Activated gamma-delta T cell treated with anti-CD3 and anti-CD28 coated beads, Interleukin-2, amount 50 U/mL, for 16 hours (primary cell): ENCODE measurements around the gene TASOR2.

Experiments used
- DNase-seq: peaks from one replicate; pipeline ENCODE4 v3.0.0-alpha.2; 2020; ENCODE audit warnings: low read depth

Gene TASOR2

DNA sequence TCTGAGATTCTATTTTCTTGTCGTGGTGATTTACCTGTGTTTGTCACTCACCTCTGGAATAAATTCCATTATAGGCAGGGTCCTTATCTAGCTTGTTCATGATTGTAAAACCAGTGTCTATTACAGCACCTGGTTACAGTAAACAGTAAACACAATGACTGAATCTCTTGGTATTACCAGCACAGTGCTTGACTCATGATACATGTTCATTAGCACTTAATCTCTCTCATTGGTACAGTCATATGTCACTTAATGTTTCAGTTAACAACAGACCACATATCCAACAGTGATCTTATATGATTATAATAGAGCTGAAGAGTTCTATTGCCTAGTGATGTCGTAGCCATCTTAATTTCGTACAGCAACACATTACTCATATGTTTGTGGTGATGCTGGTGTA is 1.6 kb upstream of the TASOR2 start:
- DNase-seq, result no peak

DNA sequence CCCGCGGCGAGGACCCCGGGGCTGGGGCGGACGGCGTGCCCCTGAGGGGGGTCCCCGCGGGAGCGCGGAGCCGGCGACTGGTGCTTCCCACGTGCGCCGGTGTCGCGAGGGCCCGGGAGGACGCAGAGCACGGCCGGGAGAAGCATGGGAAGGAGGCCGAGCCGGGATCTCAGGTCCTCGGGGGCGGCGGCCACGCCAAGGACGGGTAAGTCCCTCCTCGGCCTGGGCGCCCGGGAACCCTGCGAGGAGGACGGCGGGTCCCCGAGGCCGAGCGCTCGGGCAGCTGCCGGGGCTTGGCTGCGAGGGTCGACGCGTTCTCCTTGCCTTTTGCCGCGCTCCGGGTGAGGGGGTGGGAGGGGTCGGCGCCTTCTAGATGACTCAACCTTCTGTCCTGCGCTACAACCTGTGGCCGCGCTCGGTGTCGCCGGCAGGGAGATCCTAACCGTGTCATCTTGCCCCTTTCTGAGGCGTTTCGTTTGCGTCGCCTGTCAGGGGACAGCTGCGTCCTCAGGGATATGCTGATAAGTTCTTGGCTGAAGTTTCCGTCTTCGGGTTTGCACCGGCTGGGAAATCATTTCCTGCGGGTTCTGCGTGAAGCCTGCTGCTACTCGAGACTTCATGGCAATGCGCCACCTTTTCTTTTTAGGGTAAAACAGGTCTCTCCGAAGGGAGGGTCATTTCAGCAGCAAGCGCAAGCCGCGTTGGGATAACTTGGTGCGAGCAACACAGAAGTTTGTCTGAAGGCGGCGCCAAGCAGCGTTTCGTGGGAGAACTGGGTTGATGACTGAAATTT is 529 bp downstream of the TASOR2 start:
- DNase-seq, result peak; percentile 40

DNA sequence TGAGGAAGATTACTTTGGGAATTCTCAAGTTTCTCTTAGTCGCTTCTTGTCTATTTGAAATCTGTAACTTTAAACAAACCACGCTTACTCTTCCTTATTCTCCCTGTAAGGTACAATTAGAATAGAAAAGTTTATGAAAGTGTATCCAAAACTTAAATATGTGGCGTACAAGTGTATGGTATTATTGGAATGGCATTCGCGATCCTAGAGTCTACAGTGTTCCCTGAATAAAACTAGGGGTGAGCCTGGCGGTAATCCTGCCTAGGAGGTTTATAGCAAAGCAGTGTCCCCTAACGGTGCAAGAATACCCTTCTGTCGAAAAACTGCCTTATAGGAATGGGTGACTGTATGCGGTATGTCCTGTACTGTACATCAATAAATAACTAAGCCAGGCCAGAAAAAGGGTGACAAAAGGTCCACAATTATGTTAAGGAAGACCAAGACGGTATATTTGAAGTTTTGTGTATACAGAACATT is 1.2 kb downstream of the TASOR2 start:
- DNase-seq, result no peak

DNA sequence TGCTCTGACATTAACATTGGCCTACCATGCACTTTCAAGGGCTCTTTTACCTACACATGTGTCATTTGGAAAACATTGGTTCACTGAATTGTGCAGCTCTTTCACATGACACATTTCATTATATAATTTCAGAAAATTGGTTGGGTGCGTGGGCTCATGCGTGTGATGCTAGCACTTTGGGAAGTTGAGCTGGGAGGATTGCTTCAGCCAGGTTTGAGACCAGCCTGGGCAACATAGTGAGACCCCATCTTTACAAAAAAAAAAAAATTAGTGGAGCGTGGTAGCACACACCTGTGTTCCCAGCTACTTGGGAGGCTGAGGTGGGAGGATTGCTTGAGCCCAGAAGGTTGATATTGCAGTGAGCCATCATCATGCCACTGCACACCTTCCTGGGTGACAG is 3.9 kb downstream of the TASOR2 start:
- DNase-seq, result no peak

DNA sequence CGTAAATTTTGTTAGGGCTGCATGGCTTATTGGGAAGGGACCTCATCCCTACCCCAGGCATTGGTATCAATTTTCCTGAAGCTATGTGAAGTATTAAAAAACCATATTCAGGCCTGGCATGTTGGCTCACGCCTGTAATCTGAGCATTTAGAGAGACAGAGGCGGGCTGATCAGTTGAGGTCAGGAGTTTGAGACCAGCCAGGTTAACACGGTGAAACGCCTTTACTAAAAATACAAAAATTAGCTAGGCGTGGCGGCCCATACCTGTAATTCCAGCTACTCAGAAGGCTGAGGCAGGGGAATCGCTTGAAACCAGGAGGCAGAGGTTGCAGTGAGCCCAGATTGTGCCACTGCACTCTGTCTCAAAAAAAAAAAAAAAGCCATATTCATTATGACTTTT is 7.1 kb downstream of the TASOR2 start:
- no peak for DNase-seq

DNA sequence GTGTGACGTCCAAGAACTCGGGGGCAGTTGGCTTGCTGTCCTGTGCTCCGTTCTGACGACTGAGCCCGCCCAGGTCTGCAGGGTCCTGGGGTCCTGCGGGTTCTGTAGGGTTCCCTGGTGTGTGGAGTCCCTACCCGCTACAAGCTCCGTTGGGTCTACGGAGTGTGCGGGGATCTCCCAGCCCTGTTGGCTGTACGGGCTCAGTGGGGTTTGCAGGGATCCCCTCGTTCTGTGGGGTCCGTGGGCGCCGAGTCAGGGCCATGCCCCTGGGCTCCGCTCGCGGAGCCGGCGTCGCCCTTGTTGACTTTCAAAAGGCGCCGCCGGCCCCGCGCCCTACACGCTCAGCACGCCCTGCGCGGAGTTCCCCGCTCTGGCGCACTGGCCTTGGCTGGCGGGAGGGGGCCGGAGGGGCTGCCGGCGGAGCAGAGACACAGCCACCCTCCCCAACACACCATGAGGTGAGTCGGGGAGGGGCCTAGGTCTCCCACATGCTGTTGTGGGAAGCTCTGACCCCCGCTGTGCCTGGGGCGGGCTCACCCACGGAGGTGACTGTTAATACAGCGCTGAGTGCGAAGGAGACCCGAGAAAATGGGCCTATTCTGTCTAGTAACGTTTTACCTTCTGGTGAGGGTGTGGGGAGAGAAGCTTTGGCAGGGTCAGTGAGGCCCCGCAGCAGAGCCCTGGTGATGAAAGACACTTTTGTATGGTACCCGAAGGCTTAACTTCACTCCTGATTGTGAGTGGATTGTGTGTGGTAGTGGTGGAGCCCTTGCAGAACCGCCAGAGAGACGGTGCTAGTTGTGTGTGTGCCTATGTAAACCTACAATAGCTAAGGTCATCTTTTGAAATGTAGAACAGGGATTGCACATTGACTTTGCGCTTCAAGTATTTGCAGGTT is 8.1 kb downstream of the TASOR2 start:
- DNase-seq, result peak; percentile 54

DNA sequence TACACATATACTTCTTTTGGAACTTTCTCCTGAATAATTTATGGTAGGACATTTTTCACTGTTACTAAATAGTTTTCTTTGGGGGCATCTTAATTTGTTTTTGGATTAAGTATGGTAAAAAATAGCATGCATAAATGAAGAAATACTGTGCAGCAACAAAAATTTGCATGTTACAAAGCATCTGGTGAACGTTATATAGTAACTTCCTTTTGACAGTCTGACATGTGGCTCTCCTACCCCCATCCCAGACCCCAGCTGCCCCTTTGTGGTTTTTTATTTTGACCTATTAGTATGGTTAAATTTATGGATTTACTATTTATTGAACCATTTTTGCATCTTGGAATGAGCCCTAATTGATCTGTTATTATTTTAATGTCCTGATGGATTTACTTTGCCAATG is 9.9 kb downstream of the TASOR2 start:
- no peak for DNase-seq

DNA sequence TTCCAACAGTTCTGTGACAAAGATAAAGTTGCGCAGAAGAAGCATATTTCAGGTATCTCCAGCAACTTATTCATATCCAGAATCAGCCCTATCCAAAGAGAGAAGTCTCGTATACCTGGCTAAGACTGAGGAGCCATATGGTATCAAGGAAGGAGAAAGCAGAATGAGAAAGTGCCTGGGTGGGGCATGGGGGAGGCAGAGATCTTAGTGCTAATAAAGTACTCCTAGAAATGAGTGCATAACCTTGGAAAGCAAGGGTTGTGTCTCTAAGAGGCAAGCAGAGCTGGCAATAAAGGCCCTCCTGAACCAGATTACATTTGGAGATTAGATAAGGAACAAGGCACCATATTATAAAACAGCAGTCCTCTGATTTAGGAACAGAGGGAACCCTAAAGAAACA is 12.7 kb downstream of the TASOR2 start:
- DNase-seq, result no peak

DNA sequence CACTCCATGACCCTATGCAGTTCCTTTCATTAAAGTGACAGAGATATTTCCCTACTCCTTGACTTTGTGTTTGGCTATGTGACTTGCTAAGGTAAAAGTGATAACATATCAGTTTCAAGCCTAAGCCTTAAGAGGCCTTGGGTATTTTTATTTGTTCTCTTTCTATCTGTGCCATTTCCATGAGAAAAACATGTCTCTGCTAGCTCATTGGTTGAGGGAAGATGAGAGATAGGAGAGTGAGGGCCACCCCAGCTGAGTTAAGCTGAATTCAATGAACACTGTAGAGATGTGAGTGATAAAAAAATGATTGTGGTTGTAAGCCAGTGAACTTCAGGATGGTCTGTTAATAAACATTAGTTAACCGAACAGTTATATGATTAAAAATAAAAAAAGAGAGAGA is 13.4 kb downstream of the TASOR2 start:
- no peak for DNase-seq

DNA sequence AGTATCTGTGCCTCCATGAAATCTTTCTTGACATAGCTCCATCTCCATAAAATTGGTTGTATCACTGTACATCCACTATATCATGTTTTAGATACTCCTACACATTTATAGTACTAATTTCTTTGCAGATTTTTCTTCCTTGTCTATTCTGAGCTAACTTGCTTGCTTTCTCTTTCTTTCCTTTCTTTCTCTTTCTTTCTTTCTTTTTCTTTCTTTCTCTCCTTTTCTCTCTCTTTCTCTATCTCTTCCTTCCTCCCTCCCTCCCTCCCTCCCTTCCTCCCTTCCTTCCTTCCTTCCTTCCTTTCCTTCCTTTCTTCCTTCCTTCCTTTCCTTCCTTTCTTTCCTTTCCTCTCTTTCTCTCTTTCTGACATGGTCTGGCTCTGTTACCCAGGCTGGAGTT is 23.7 kb downstream of the TASOR2 start:
- DNase-seq, result no peak

DNA sequence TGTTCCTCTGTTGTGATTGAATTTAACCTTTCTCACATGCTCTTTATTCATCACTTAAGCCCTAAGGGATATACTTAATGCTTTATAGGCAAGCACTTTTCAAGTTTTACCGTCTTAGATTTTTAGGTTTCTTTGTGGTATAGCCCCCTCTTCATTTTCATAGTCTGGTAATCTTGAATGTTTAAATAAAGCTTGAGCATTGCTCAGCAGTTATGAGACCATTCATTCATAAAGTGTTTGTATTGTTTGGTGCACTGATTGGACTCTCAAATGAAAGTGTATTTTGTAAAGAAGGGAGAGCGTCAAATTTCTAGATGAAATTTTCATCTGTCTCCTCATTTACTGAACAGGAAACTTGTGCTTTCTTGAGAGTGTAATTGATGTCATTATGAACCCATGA is 25.2 kb downstream of the TASOR2 start:
- no peak for DNase-seq

DNA sequence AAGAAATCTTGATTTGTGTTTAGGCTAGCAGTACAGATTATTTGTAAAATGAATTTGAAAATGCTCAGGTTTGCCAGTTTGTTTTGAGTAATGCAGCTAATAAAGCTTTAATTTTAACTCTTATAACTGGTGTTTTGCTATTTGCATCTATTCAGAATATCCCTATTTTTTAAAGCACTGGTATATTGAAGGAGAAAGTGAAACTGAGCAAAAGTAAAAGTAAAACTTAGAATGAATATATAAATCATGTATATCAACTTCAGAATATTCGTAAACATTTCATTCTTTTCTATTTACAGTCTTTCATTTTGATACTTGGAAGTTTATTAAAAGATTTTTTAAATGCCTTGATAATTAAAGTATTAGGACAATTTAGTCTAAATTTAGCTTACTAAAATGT is 26.2 kb downstream of the TASOR2 start:
- no peak for DNase-seq

DNA sequence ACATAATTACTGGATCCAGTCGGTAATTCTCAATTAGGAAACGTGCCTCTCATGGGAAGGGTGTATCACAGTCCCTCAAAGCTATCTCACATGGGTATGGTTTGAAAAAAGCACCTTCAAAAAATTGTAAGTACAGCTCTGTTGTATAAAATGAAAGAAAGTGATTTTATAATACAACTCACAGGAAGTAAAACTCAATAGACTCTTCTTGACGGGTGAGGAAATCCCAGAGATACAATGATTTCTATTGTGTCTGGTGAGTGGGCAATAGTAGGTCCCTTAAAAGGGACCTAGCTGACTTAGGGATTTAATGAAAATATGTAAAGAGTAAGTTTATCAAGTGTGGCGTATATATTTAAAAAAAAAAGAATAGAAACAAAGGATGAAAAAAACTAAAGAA is 27.0 kb downstream of the TASOR2 start:
- DNase-seq, result no peak

DNA sequence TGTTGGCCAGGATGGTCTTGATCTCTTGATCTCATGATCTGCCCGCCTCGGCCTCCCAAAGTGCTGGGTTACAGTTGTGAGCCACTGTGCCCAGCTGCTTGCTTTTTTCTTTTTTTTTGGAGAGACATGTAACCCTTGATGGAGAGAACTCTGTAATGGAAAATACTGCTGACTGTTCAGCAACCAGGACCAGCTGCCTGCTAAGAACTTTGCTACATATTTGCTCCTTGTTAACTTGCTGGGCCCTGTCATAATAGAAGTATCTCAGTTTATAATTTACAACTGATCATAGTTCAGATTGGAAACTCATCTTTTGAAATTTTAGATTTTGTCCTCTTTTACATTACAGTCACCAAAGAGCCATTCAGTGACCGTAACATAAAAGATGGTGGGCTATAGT is 34.9 kb downstream of the TASOR2 start:
- DNase-seq, result no peak

DNA sequence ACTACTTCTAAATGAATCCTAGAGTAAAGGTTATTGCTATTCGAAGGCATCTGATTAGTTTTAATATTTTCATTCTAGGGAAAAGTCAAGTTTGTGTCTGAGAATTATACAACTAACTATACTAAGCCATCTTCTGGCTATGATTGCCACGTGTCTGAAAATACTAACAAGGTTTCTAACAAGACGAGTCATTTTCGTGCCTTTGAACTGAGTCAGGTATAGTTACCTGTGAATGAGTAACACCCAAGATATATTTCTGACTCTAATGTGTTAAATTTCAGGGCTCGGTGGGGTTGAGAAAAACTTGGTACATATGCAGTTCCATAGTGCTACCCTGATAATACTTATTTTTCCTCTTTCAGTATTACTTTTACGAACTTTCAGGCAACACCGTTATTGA is 35.5 kb downstream of the TASOR2 start:
- DNase-seq, result no peak

DNA sequence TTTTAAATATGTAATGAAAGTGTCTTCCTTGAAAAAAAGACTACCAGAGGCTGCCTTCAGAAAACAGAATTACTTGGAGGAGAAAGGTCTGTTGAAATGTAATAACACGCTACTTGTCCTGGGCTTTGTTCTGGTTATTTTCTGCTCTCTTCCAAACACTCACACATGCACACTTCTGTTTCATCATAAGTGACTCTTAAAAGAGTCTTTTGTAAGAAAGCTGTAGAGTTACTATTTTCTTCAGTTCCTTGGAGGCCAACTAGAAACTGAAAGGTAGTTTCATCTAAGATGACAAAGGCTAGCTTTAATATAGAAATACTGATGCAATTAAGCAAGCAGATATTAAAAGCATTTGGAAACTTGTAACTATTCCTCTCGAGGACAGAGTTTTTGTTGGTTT is 39.1 kb downstream of the TASOR2 start:
- no peak for DNase-seq

DNA sequence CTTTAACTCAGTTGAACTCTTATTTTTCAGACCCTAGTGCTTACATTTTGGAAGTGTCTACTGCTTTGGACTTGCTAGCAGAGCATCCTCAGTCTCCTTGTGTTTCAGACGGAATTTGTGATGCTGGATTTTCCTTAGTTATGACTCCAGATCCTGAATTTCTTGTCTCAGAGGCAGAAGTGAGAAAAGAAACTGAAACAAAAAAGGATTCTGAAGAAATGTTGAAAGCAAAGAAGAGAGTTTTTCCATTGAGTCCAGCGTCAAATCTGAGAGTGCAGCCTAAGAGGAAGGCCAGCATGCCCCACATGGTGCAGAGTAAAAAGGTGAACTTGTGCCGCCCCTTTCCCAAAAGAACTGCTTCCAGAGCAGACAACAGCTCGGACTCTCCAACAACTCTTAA is 46.1 kb downstream of the TASOR2 start:
- no peak for DNase-seq

DNA sequence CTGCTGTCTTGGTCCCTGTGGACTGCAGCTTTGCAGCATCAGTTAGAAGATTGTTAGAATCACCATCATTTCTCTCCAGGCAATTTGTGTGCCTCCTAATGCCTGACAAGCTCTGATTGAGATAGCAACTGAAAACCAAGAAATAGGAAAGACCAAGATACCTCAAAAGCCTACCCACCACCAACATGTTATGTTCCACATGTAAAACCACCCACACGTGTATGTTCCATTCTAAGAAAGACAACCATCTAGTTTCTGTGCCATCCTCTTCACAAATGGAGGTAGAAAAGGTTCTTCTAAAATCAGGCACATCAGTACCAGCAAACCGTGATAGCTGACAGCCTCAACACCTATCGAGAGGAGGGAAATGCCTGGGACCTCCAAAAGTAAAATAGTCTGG is 46.9 kb downstream of the TASOR2 start:
- DNase-seq, result no peak

DNA sequence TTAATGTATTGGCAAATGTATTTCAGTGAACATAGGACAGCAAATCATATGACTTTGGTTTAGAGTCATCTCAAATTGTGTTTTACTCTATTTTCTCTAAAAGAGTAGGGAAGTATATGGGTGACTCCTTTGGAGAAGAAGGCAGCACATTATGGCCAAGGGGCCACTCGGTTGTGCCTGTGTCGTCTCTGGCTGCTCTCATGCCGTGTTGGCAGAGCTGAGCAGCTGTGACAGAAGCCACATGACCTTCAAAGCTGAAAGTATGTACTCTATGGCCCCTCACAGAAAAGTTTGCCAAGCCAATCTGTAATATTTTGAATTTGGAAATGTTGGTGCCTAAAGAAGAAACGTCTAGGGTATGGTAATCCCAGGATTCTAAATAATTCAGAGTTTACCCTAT is 47.5 kb downstream of the TASOR2 start:
- no peak for DNase-seq
